VCaP (cell line): ENCODE data around the gene LILRA1.
"Not testable (repeated sequence)": the region's sequence is repeated elsewhere in the genome, so short reads cannot be mapped to it uniquely, and the experiment has no call there.

Experiments
- H3K27ac ChIP-seq: fragments of 450-650 bp; 2 replicates; pipeline ENCODE4 v1.5.1; 2017
- CTCF ChIP-seq: fragments of 450-650 bp; conservative IDR thresholded peaks from 2 replicates; pipeline ENCODE4 v1.5.1; 2017; ENCODE audit warnings: mild to moderate bottlenecking, moderate library complexity

LILRA1 gene

GRCh38 chr19:54556194-54556593 is 37.2 kb upstream of the LILRA1 start:
- no peak overlapping the region for H3K27ac ChIP-seq
- TF ChIP-seq CTCF: no peak

- no peak overlapping the region for H3K27ac ChIP-seq
- no peak for TF ChIP-seq CTCF
Measured at GRCh38 chr19:54558339-54558738, 35.1 kb upstream of the LILRA1 start.

GRCh38 chr19:54560881-54561385 is 32.5 kb upstream of the LILRA1 start:
- no peak overlapping the region for H3K27ac ChIP-seq
- no peak for TF ChIP-seq CTCF

GRCh38 chr19:54561840-54562239 is 31.6 kb upstream of the LILRA1 start:
- TF ChIP-seq CTCF: no peak

GRCh38 chr19:54563206-54563605 is 30.2 kb upstream of the LILRA1 start:
- H3K27ac ChIP-seq: not testable (repeated sequence)

More at GRCh38 chr19:54561840-54562239, 31.6 kb upstream of the LILRA1 start:
- H3K27ac ChIP-seq: no peak overlapping the region

GRCh38 chr19:54570316-54570715 is 23.1 kb upstream of the LILRA1 start:
- no peak for TF ChIP-seq CTCF
- no peak overlapping the region for H3K27ac ChIP-seq

GRCh38 chr19:54571715-54572615 is 21.5 kb upstream of the LILRA1 start:
- not testable (repeated sequence) for H3K27ac ChIP-seq

- no peak overlapping the region for H3K27ac ChIP-seq
- no peak for TF ChIP-seq CTCF
Measured at GRCh38 chr19:54572696-54573311, 20.6 kb upstream of the LILRA1 start.
